COLO829 (cell line): Measurements from ENCODE around the gene C11orf65.
A peak's percentile ranks its signal among the peaks of the same experiment; 100 is the strongest.

Experiments
- DNase-seq: peaks from one replicate; pipeline ENCODE4 v3.0.0; 2012; ENCODE audit warnings: low spot score

Gene C11orf65

GRCh38 chr11:108467091-108467823, at the start of gene C11orf65:
TSS of gene C11orf65 (minus strand) at chr11:108467529. CDS start at chr11:108461559, 5,970 bp downstream.
- peak; percentile 84 for DNase-seq

GRCh38 chr11:108516125-108516524, 48.8 kb upstream of the C11orf65 start:
- DNase-seq, result no peak

GRCh38 chr11:108512708-108513107, 45.4 kb upstream of the C11orf65 start:
- DNase-seq, result no peak

- no peak for DNase-seq
These were observed 44.6 kb upstream of the C11orf65 start for GRCh38 chr11:108511851-108512474.

- peak; percentile 12 for DNase-seq
These were observed 41.6 kb upstream of the C11orf65 start for GRCh38 chr11:108508653-108509593.

GRCh38 chr11:108501396-108501795, 34.1 kb upstream of the C11orf65 start:
- peak; percentile 10 for DNase-seq

- no peak for DNase-seq
These were observed 33.4 kb upstream of the C11orf65 start for GRCh38 chr11:108500721-108501120.

GRCh38 chr11:108500169-108500568, 32.8 kb upstream of the C11orf65 start:
- no peak for DNase-seq

- no peak for DNase-seq
These were observed 31.6 kb upstream of the C11orf65 start for GRCh38 chr11:108498816-108499408.

- peak; percentile 22 for DNase-seq
These were observed 30.9 kb upstream of the C11orf65 start, which contains the start of gene POGLUT3 for GRCh38 chr11:108498046-108498815. TSS of gene POGLUT3 (minus strand) at chr11:108498384. CDS start at chr11:108498366, 18 bp downstream.

GRCh38 chr11:108497317-108498045, 30.2 kb upstream of the C11orf65 start:
- DNase-seq, result peak; percentile 95

- DNase-seq, result peak; percentile 8
These were observed 29.4 kb upstream of the C11orf65 start for GRCh38 chr11:108496643-108497256.

- no peak for DNase-seq
These were observed 28.0 kb upstream of the C11orf65 start for GRCh38 chr11:108495326-108495725.

GRCh38 chr11:108494182-108494581, 26.9 kb upstream of the C11orf65 start:
- DNase-seq, result no peak

GRCh38 chr11:108491936-108492335, 24.6 kb upstream of the C11orf65 start:
- no peak for DNase-seq

GRCh38 chr11:108486828-108487227, 19.5 kb upstream of the C11orf65 start:
- no peak for DNase-seq

GRCh38 chr11:108486331-108486730, 19.0 kb upstream of the C11orf65 start:
- no peak for DNase-seq

- no peak for DNase-seq
These were observed 15.8 kb upstream of the C11orf65 start for GRCh38 chr11:108483163-108483562.

GRCh38 chr11:108474664-108475463, 7.5 kb upstream of the C11orf65 start:
- no peak for DNase-seq
